Keratinocyte (primary cell): Measurements from ENCODE around the gene TARS3. TPM values are rescaled to one million over a fixed set of nuclear protein-coding genes. Genes with fewer than 3 reads are reported as not detected.
"Not testable (repeated sequence)": the region's sequence is repeated elsewhere in the genome, so short reads cannot be mapped to it uniquely, and the experiment has no call there.

Source experiments
- DNase-seq: peaks from one replicate; pipeline ENCODE4 v3.0.0-alpha.2; 2011; ENCODE audit warnings: low read depth, missing footprints, low spot score
- FAIRE-seq: peaks from 2 replicates; lab custom pipeline; 2011; peaks lifted over from hg19 to GRCh38; lab: Jason Lieb, UNC
- H2AFZ ChIP-seq: 2 replicates; pipeline ENCODE4 v1.6.0; 2012; ENCODE audit warnings: low read length, control low read depth, inconsistent platforms; ENCODE audit not compliant: control insufficient read depth
- H3K27ac ChIP-seq: 2 replicates; pipeline ENCODE4 v1.5.1; 2011; ENCODE audit warnings: low read length; ENCODE audit not compliant: control insufficient read depth, insufficient read depth
- H3K27me3 ChIP-seq: 3 replicates; pipeline ENCODE4 v1.6.0; 2011; ENCODE audit warnings: low read length; ENCODE audit not compliant: control insufficient read depth, insufficient read depth; ENCODE audit errors: extremely low read depth
- H3K36me3 ChIP-seq, 2 experiments: 2 replicates in 1 of 2; 3 replicates in 1 of 2; pipeline ENCODE4 v1.5.1; 2011; ENCODE audit warnings: low read length in 2 of 2, mild to moderate bottlenecking in 1 of 2; ENCODE audit not compliant: control insufficient read depth in 2 of 2, insufficient read depth in 2 of 2; ENCODE audit errors: extremely low read depth in 1 of 2
- H3K4me1 ChIP-seq: 3 replicates; pipeline ENCODE4 v1.5.1; 2011; ENCODE audit warnings: low read length; ENCODE audit not compliant: control insufficient read depth, insufficient read depth; ENCODE audit errors: extremely low read depth
- H3K4me2 ChIP-seq: 3 replicates; pipeline ENCODE4 v1.6.0; 2011; ENCODE audit warnings: low read depth, low read length; ENCODE audit not compliant: control insufficient read depth, insufficient read depth; ENCODE audit errors: extremely low read depth
- H3K4me3 ChIP-seq, 3 experiments: fragments of 200-600 bp in 1 of 3; sonication (generic) in 1 of 3; 2 replicates in 2 of 3; 3 replicates in 1 of 3; pipeline ENCODE4 v1.5.1; 2011 to 2016; ENCODE audit warnings: low read length in 3 of 3, mild to moderate bottlenecking in 3 of 3, control low read depth in 2 of 3, inconsistent platforms in 1 of 3, low read depth in 1 of 3, mixed read lengths in 1 of 3, mixed run types in 1 of 3, moderate library complexity in 1 of 3; ENCODE audit not compliant: control insufficient read depth in 2 of 3, insufficient read depth in 2 of 3; ENCODE audit errors: extremely low read depth in 1 of 3
- H3K79me2 ChIP-seq: 2 replicates; pipeline ENCODE4 v1.6.0; 2012; ENCODE audit warnings: low read length; ENCODE audit not compliant: control insufficient read depth, insufficient read depth
- H3K9ac ChIP-seq: 3 replicates; pipeline ENCODE4 v1.6.0; 2011; ENCODE audit warnings: low read length; ENCODE audit not compliant: control insufficient read depth, insufficient read depth; ENCODE audit errors: extremely low read depth
- H3K9me1 ChIP-seq: 3 replicates; pipeline ENCODE4 v1.6.0; 2011; ENCODE audit warnings: low read length; ENCODE audit not compliant: control insufficient read depth, insufficient read depth; ENCODE audit errors: extremely low read depth
- H3K9me3 ChIP-seq: 2 replicates; pipeline ENCODE4 v1.5.1; 2012; ENCODE audit warnings: low read depth, low read length; ENCODE audit not compliant: control insufficient read depth
- H4K20me1 ChIP-seq: 3 replicates; pipeline ENCODE4 v1.6.0; 2011; ENCODE audit warnings: low read length; ENCODE audit not compliant: control insufficient read depth, insufficient read depth; ENCODE audit errors: extremely low read depth
- EZH2 ChIP-seq: IDR thresholded peaks from one replicate; pipeline ENCODE4 v1.6.1; 2012; ENCODE audit warnings: inconsistent platforms, mild to moderate bottlenecking, low read length, moderate library complexity
- dilution Hi-C: fragments of 300-500 bp; cut with MboI; formaldehyde crosslinking; loops from one replicate; pipeline ENCODE4 v1.7.0; 2020; ENCODE audit warnings: low sequenced_read_pairs; ENCODE audit not compliant: extremely low pct_ligation_motif_present
- polyA plus RNA-seq, 5 experiments: library from polyadenylated mRNA; depleted of rRNA in 3 of 5; stranded (reverse) in 3 of 5; stranded (forward) in 1 of 5; unstranded in 1 of 5; fragments of >200 nt; gene quantifications; 1 replicate in 1 of 5; 2 replicates in 3 of 5; 3 replicates in 1 of 5; pipeline versions ENCODE4 v1.2.1 to v1.2.3, GENCODE V29; 2011 to 2012; ENCODE audit warnings: missing spikeins in 2 of 5, low read depth in 1 of 5, low replicate concordance in 1 of 5
- TF ChIP-seq, protein P1 (sequence below), 3 experiments: IDR thresholded peaks in 1 of 3; conservative IDR thresholded peaks in 1 of 3; optimal IDR thresholded peaks in 1 of 3; 2 replicates in 2 of 3; 3 replicates in 1 of 3; pipeline versions ENCODE3 to v1.5.1; 2011; ENCODE audit warnings: low read length in 3 of 3, mild to moderate bottlenecking in 3 of 3, moderate library complexity in 2 of 3, control low read depth in 1 of 3, inconsistent platforms in 1 of 3; ENCODE audit not compliant: insufficient read depth in 2 of 3; ENCODE audit errors: extremely low read depth in 1 of 3

TARS3 gene
- polyA plus RNA-seq, 1 donor (not counting 4 experiments of a cell fraction or from before 2014, with no cell fraction given), result 3.9 TPM

DNA sequence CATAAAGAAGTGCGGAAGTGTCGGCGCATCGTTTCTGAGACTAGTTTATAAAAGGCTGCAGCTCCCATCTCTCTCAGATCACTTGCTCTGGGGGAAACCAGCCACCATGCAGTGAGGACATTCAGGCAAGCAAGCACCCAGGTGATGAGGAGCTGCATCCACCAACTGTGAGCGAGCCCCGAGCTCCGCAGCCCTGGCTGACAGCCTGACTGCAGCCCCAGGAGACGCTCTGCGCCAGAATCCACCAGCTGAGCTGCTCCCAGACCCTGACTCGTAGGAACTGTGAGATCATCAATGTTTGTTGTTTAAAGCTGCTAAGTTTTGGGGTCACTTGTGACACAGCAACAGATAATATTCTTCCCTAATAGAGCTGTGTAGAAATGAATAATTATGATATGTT, 67.1 kb downstream of the TARS3 start:
- Histone ChIP-seq H3K27ac (no peak overlapping the region), H3K4me1 (no peaks in the 10 kb centered on the region), H3K9me3 (no peaks in the 10 kb centered on the region), H3K9me1 (no peaks in the 10 kb centered on the region), H3K79me2 (no peaks in the 10 kb centered on the region), H4K20me1 (no peaks in the 10 kb centered on the region), H3K9ac (no peak overlapping the region), H3K4me2 (no peak overlapping the region), H3K36me3 (peaks cover 0 to 7% of the 10 kb centered on the region in 2 experiments), H3K27me3 (no peaks in the 10 kb centered on the region), H2AFZ (no peak overlapping the region), H3K4me3 (no peak overlapping the region)
- DNase-seq (no peak), FAIRE-seq (no peak)
- dilution Hi-C loops, result no loop called here
- TF ChIP-seq, protein P1, sequence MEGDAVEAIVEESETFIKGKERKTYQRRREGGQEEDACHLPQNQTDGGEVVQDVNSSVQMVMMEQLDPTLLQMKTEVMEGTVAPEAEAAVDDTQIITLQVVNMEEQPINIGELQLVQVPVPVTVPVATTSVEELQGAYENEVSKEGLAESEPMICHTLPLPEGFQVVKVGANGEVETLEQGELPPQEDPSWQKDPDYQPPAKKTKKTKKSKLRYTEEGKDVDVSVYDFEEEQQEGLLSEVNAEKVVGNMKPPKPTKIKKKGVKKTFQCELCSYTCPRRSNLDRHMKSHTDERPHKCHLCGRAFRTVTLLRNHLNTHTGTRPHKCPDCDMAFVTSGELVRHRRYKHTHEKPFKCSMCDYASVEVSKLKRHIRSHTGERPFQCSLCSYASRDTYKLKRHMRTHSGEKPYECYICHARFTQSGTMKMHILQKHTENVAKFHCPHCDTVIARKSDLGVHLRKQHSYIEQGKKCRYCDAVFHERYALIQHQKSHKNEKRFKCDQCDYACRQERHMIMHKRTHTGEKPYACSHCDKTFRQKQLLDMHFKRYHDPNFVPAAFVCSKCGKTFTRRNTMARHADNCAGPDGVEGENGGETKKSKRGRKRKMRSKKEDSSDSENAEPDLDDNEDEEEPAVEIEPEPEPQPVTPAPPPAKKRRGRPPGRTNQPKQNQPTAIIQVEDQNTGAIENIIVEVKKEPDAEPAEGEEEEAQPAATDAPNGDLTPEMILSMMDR (optimal IDR thresholded peaks at IDR 0.05 in 1 of 3, IDR thresholded peaks at IDR 0.05 in 1 of 3, conservative IDR thresholded peaks at IDR 0.05 in 1 of 3; ENCODE audit: extremely low read depth in 1 of 3, insufficient read depth in 2 of 3, low read length in 3 of 3), result no peak
- no peak for TF ChIP-seq EZH2

DNA sequence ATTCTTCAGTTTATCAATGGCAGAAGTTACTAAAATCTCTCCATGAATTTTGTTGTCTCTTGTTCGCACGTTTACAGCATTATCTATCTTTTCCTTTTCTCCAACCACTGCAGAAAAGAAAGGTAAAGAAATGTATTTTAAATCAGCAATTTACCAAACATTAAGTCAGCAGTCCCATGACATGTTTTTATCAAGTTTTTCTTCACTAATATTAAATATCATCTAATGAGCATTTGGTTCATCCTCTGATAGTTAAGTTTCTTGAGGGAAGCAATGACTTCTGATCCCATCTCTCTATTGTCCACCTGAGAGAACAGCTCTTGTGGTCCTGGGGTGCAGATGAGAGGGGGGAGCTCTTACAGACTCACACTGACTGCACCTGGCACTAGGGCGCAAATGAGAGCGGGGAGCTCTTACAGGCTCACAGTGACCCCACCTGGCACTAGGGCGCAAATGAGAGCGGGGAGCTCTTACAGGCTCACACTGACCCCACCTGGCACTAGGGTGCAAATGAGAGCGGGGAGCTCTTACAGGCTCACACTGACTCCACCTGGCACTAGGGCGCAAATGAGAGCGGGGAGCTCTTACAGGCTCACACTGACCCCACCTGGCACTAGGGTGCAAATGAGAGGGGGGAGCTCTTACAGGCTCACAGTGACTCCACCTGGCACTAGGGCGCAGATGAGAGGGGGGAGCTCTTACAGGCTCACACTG, 69.5 kb downstream of the TARS3 start:
- H2AFZ ChIP-seq, H3K27me3 ChIP-seq, DNase-seq, H3K4me2 ChIP-seq, H3K9ac ChIP-seq, H4K20me1 ChIP-seq, H3K9me1 ChIP-seq, FAIRE-seq, dilution Hi-C loops, H3K4me3 ChIP-seq, H3K27ac ChIP-seq, H3K36me3 ChIP-seq, H3K9me3 ChIP-seq, H3K4me1 ChIP-seq: not testable (repeated sequence)
- H3K79me2 ChIP-seq, result peaks cover 20% of the 10 kb centered on the region

DNA sequence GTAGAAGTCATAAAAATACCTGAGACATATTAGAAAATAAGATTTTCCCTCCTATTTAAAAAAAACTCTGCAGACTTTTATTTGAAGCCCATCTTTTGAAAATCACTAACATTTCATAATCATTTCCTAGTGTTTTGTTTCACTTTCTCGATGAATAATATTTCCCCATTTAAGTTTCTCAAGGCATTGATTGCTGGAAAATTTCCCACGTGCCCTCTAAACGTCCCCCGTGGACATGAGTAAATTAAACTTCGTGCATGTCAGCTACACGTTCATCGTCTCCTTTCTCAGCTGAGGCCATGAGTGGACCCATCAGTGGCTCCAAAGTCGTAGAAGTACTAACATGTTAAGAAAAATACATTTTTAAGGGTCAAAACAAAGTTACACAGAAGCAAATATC, 70.1 kb downstream of the TARS3 start:
- Histone ChIP-seq H3K4me1 (peaks cover 10% of the 10 kb centered on the region), H3K27ac (no peak overlapping the region), H3K9me1 (no peaks in the 10 kb centered on the region), H3K4me3 (no peak overlapping the region), H3K9ac (no peak overlapping the region), H2AFZ (no peak overlapping the region), H3K36me3 (peaks cover 0 to 4% of the 10 kb centered on the region in 2 experiments), H3K9me3 (no peaks in the 10 kb centered on the region), H3K4me2 (no peak overlapping the region), H4K20me1 (no peaks in the 10 kb centered on the region), H3K27me3 (no peaks in the 10 kb centered on the region), H3K79me2 (peaks cover 26% of the 10 kb centered on the region)
- FAIRE-seq (no peak), DNase-seq (no peak)
- TF ChIP-seq, protein P1 (optimal IDR thresholded peaks at IDR 0.05 in 1 of 3, IDR thresholded peaks at IDR 0.05 in 1 of 3, conservative IDR thresholded peaks at IDR 0.05 in 1 of 3; ENCODE audit: extremely low read depth in 1 of 3, insufficient read depth in 2 of 3, low read length in 3 of 3), result no peak
- TF ChIP-seq EZH2, result no peak
- dilution Hi-C loops, result no loop called here
